Measurements from ENCODE around the gene PRR15L.

The PRR15L gene

DNA sequence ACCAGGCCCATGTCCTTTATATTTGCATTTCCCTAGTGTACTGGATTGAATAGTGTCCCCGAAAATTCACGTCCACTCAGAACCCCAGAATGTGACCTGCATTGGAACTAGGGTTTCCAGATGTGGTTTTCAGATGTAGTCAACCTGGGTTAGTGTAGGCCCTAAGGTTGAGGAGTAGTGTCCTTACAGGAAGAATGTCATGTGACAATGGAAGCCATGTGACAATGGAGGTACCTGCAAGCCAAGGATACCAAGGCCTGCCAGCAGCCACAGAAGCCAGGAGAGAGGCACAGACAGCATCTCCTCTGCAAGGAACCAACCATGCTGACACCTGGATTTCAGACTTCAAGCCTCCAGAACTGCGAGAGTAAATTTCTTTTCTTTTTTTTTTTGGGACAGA, 5.2 kb upstream of the PRR15L start:
- no peak for DNase-seq (ENCODE audit: low read depth in 1 of 2, low spot score in 1 of 2)

DNA sequence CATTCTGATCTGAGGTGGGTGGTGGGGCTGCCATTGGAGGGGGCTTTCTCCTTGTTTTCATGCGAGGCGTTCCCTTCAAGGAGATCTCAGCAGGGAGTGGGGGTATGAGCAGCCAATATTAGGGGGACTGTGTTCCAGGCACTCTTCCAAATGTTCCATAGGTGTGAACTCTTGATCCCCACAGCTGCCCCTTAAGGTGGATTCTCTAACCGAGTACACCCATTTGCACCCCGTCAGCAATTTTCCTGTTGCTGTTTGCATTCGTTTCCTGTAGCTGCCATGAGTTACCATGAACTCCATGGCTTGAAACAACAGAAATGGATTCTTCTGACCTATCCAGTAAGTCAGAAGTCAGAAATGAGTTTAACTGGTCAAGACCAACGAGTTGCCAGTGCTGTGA, 3.7 kb upstream of the PRR15L start:
- no peak for DNase-seq (ENCODE audit: low read depth in 1 of 2, low spot score in 1 of 2)

DNA sequence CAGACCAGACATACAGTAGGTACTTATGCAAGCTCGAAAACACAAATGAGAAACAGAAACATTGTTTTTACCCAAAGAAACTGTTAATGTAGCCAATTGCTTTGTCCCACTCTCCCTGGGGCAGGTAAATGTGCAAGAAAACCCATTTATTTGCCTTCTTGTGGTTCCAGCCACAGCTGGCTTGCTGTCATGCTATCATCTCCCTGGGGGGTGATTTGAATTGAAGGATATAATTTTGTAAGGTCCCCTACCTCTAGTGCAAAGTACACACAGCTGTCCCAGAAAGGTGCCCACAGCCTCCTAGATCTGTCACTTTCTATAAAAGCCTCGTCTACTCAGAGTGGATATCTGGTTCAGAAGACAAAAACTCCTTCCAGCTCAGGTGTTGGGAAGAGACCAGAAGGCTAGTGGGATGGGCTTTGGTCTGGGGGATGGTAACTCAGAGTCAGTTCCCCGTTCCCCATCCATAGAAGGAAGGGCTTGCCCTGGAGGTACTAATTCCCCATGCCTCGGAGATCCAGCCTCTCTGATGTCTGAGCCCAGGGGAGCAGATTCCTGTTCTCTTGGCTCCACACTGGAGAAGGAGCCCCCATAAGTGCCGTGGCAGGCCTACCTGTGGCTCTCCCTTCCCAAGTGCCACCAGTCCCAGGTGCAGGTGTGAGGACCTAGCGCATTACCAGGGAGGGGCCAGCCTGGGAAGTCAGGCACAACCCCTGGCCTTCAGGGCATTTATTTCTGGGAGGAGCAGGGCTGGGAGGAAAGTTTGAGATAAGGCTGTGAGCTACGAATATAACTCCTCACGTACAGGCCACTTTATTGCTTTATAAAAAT, 2.4 kb upstream of the PRR15L start:
- DNase-seq (ENCODE audit: low read depth in 1 of 2, low spot score in 1 of 2), result no peak

DNA sequence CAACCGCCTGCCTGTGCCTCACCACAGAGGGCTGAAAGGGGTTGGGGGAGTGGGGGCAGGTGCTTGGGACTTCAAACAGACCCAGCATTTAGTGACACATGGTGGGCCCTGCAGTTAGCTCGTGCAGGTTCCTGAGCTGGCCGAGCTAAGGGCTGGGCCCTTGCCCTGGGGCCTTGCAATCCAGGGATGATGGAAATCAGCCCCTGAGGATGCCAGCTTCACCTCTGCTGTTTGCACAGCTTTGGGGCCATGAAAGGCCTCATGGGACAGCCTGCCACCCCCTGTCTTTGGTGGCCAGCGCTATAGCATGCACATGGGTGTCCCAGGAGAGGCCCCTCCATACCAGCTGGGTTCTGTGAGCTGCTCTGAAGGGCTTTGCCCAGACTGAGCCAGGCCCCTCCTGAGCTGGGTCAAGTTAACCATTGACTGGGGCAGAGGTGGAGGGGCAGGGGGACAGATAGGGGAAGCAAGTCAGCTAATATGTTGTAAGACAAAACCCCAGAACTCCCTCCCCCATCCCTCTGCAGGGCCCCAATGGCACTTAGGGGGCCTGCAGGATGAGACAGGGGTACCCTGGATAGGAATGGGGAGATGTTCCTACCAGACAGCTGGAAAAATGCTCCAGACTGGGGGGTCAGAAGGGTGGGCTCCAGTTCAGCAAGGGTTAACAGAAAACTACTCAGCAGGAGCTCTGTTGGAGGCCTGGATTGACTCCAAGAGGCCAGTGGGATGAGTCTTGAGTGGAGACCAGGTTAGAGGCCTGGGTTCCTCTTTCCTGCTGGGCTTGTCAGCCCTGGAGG, 692 bp downstream of the PRR15L start:
- DNase-seq (ENCODE audit: low read depth in 1 of 2, low spot score in 1 of 2), result no peak

DNA sequence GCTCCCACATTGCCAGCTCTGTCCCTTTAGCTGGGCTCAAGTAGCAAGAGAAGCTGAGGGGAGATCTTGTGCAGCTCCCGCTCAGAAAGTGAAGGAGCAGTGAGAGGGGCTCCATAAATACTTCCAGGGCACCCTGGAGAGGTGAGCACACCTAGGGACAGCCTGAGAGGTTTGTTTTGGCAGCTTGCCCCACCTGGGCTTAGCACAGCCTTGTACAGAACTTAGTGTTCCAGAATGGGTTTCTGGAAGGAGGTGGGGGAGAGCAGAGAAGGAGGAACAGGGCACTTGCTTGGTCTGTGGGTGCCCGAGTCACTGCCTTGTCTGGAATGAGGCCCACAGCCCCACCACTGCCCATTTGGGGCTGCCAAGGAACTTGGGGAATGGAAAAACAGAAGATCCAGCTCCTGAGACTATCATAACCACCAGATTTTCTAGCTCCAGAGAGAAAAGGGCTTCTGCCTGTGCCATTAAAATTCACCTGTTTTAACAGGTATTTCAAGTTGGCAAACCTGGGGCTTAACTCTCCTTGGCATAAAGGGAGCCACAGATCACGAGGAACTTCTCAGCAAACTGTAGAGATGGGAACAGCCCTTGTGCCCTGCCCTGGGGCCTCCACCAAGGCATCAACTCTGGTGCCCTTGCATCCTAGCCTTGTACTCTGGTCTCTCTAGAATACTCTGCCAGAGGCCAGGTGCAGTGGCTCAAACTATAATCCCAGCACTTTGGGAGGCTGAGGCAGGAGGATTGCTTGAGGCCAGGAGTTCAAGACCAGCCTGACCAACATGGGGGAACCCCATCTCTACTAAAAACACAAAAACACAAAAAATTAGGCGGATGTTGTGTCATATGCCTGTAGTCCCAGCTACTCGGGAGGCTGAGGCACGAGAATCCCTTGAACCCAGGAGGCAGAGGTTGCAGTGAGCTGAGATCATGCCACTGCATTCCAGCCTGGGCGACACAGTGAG, 1.9 kb downstream of the PRR15L start:
- DNase-seq (ENCODE audit: low read depth in 1 of 2, low spot score in 1 of 2), result no peak

DNA sequence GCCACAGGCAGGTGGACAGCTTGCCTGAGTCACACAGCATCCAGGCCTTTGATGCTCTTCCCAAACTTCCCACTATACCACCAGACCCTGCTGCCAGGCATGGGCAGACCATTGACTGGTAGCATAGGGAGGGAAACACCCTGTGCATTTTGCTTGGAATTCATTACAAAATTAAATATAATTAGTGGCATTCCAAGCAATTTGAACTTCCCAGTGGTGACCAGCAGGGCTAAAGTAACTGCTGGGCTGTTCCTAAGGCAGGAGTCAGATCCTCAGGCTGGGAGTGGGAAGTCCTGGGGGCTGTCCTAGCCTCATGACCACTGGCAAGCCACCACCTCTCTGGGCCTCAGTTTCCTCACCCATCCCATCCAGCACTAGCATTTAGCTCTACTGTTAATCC, 3.8 kb downstream of the PRR15L start:
- DNase-seq (ENCODE audit: low read depth in 1 of 2, low spot score in 1 of 2), result no peak

DNA sequence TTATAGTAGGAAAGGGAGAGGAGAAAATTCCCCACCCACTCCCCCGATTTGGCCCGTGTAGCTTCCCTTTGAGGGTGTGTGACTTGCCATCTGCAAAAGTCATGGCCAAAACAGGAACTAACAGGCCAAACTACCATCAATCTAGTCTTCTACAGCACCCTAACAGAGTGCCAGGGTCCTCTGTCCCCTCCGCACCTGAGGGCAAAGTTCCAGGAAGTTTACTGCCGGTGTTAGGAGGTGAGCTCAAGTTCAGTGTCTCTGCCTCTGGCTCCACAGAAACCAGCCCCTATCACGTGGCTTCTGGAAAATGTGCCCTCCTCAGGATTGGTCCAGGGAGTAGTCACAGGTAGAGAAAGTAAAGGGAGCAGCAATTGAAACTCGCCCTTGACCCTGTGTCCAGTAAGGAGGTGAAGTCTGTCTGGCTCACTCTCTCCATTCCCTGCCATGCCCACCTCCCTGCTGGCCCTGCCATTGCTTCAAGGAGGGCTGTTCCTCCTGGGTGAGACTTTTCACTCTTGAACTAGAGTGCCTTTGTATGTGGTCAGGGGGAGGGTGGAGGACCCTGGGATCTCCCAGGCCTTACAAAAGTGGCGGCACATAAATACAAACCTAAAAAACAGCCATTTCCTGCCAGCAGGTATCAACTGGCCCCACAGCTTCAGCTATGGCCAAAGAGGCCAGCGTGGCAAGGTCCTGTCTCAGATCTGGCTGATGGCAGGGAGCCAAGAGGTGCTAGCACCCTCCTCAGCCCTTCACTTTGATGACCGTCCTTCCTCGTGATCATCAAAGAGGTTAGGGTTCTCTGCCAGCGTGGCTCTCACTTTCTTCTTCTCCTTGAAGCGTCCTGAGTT, 5.3 kb downstream of the PRR15L start:
- DNase-seq (ENCODE audit: low read depth in 1 of 2, low spot score in 1 of 2), result no peak

DNA sequence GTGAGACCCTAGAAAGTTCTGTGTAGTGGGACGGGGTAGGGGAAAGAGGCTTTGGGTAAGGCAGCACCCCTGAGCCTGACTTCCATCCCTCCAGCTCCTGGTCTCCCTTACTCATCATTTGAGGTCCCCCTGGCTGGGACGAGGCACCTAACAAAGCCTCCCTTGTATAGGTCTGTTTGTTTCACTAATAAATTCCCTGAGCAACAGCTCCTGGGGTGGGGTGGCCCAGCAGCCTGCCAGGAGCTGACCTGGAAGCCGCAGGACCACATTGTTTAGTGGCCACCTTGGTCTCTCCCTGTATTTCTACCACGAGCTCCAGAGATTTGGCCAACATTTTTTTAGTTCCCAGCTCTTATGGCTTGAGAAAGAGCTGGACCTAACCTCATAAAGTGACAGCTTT, 7.2 kb downstream of the PRR15L start:
- DNase-seq (ENCODE audit: low read depth in 1 of 2, low spot score in 1 of 2), result no peak

DNA sequence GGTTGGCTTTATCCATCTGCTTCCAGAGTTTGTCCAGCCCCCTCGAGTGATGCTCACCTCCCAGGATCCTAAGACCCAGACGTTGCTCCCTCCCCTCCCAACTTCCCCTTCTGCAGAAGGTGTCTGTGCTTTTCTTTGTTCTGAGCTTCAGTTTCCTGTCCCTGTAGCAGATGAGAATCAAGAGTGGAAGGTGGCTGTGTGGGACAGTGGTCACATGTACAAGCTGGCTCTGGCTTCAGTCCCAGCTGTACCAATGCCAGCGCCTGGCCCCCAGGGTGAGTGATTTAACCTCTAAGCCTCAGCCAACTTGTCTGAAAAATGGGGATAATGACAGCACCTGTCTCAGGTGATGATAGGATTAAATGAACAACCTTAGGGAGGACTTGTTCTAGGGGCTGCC, 7.7 kb downstream of the PRR15L start:
- no peak for DNase-seq (ENCODE audit: low read depth in 1 of 2, low spot score in 1 of 2)

DNA sequence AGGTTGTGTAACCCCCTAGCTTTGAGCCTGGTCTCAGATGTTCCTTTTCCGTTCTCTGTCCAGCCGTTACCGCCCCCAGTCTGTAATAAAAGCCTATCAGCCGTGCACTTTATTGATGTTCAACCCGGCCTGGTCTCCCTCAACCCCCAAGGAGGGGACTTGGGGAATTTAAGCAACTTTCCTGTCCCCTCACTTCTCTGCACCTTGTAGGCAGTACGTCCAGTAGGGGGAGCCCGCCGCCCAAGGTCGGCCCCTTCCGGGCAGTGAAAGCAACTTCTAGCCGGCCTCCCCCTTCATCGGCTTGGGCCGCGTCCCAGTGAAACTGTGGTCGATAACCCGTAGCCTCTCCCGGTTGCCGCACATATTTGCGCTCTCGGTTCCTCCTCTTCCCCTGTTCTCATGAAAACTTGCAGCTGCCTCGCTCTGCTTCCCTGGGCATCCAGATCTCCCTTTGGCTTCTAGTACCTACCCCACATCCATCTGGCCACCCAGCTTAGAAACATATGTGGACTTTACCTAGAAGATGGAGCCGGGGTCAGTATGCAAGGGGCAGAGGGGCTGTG, 8.4 kb downstream of the PRR15L start:
- peak; percentile 59 to 69 for DNase-seq (ENCODE audit: low read depth in 1 of 2, low spot score in 1 of 2)

DNA sequence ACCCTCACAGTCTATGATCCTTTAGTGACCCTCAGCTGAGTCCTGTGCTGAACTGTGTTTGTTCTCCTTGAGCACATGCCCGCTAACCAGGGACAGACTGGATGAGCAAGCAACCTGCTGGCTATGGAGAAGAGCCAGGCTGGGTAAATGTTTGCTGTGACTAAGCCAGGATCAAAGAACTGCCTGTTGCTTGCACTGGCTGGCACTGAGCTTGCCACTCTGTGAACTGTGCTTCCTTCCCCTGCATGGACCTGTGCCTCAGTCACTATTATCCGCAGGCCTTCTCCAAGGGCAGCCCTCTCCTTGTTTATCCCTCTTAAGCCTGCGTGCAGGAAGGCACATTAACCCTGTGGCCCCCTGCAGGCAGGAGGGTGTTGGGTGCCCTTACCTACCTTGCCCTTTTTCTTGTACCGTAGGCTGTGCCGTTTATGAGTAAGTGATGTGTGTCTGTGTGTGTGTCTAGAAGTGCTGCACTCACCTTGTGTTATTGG, 8.9 kb downstream of the PRR15L start:
- DNase-seq (ENCODE audit: low read depth in 1 of 2, low spot score in 1 of 2), result no peak

DNA sequence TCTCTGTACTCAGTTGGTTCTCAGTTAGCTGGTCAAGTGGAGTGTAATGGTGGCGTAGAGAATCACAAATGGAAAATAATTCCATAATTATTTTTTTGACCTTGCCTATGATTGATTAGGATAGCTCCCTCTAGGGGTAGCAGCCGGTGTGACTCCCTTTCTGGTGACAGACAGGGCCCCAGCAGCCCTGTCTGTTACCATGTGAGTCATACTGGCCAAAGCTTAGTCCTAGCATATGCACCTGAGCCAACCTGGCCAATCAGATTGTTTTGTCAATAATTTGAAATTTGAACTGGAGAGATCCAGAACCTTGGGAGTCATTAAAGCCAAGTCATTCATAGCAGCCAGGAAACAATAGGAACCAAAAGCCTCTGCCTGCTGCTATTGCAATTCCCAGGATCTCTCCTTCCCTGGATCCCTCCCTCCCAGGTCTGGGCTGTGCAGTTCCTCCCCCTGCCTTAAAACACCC, 10.7 kb downstream of the PRR15L start:
- DNase-seq (ENCODE audit: low read depth in 1 of 2, low spot score in 1 of 2), result peak; percentile 29 to 60

DNA sequence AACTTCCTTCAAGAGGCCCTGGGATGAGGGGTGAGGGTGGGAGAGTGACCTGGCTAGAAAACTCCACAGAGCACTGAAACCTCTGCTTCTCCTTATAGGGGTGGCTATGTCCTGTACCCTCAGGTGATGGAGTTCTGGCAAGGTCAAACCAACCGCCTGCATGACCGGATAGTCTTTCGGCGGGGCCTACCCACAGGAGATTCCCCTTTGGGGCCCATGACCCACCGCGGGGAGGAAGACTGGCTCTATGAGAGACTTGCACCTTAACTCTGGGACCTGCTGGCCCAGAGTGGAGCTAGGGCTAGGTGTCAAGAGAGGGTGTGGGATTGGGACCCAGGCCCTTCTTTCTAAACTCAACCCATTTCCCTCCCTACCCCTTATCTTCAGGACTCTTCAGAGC, 11.2 kb downstream of the PRR15L start:
- DNase-seq (ENCODE audit: low read depth in 1 of 2, low spot score in 1 of 2), result no peak

DNA sequence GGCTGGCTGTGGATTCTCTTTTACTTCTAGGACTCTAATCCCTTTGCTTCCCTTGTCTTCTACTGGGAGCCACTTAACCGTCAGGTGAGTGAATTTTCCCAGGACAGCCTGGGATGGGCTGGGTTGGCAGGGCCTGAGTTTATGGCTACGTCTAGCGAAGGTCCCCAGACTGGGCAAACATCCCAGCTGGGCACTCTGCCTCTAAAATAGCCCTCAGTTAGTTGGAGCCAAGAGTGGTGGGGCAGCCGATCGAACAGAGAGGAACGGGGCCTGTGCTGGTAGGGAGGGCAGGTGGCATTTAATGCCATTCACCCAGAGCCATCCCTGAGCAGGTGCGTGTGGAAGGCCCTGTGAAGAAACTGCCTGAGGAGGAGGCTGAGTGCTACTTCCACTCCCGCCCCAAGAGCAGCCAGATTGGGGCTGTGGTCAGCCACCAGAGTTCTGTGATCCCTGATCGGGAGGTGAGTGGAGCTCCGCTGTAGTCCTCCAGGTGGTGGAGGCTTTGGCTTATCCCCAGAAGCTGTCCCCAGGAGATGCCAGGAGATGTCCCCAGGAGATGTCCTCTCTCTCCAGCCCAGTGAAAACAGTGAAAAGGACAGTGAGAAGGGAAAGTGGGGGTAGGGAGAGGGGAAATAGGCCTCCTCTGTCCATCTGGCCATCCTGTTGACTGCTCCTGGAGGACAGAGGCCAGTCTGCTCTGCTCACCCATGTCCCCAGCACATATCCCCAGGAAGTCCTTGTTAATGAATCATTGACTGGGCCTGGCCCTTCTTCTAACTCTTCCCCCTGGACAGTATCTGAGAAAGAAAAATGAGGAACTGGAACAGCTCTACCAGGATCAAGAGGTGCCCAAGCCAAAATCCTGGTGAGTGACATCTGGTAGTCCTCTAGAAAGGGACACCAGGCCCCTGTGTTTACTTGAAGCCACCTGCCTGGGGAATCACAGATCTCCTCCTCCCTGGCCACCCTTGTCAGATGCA, 11.9 kb downstream of the PRR15L start:
- DNase-seq (ENCODE audit: low read depth in 1 of 2, low spot score in 1 of 2), result no peak

DNA sequence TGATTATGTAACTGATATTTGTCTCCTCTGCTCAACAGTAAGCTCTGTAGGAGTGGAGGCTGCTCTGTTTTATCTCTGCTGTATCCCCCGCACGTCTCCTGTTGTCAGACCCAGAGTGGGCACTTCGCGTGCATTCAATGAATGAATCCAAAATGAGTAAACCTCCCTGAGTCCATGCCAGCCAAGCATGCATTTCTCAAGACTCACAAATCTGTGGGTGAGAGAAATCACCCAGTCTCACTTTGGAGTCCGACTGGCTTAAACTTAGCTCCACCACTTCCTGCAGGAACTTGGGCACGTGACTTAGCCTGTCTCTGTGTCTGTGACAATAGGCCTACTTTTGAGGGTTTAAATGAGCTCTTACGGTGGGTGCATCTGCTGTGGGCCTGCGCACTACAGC, 12.6 kb downstream of the PRR15L start:
- no peak for DNase-seq (ENCODE audit: low read depth in 1 of 2, low spot score in 1 of 2)

DNA sequence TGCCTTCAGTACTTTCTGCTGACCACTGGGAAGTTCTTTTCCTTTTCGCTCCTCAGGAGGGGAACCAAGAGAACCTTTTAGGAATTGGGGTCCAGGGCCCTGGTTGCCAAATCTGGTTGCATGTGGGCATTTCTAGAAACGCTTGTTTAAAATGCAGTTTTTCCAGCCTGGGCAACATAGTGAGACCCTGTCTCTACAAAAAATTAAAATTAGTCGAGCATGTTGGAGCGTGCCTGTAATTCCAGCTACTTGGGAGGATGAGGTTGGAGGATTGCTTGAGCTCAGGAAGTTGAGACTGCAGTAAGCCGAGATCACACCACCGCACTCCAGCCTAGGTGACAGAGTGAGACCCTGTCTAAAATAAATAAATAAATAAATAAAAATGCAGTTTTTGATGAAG, 15.1 kb downstream of the PRR15L start:
- no peak for DNase-seq (ENCODE audit: low read depth in 1 of 2, low spot score in 1 of 2)

DNA sequence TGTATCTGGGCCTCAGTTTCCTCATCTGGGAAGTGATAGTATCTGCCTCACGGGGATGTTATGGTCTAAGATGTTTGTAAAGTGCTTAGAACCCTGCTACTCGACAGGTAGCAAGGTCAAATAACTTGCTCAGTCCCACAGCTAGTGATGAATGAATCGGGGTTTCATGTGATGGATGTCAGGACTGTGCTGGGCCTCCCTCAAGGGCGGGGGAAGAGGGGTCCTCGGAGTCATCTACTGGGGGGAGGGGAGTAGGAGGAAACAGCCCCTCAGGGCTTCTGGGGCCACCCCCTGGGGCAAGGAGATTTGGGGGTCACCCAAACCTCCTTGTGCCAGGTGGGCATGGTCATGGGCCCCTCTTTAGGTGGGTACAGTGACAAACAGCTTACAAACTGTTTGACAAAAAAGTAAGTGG, 15.6 kb downstream of the PRR15L start:
- DNase-seq (ENCODE audit: low read depth in 1 of 2, low spot score in 1 of 2), result no peak

DNA sequence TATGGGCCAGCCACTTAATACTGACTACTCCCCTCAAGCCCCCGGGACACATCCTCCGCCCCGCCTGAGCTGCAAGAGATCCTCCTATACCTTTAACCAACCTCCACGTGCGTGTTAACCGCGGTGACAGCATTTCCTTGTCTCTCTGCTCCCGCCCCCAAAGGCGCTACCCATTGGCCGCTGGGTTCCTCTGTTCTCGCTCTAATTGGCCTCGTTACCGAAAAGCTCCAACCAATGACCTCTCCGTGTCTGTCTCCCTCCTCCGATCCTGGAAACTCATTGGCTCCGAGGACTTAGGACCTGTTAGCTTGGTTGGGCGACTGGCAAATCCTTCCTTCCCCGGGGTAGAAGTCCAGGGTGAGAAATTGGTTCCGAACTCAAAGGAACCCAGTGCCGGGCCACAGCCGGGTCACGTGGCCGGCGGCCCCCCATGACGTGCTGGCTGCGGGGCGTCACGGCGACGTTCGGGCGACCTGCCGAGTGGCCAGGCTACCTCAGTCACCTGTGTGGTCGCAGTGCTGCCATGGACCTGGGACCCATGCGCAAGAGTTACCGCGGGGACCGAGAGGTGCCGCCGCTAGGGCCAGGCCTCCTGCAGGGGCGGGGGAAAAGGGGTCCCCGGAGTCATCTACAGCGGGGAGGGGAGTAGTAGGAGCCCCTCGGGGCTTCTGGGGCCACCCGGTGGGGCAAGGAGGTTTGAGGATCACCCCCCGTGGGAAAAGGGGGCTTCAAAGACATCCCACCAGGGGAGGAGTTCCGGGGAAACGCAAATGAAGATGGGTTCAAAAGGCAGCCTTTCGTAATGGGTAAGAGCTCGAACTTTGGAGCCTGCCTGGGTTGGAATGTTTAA, 16.2 kb downstream of the PRR15L start, which contains the start of gene PNPO:
TSS of gene PNPO (plus strand) at position 326 of the 850 bp plus-strand sequence. CDS start at position 431, 105 bp downstream.
- DNase-seq (ENCODE audit: low read depth in 1 of 2, low spot score in 1 of 2), result peak; percentile 78 to 84

Data from stimulated activated CD4-positive, alpha-beta T cell treated with anti-CD3 and anti-CD28 coated beads, Interleukin-15, amount 100 ng/mL, for 1 hour (primary cell).